Endothelial cell (in vitro differentiated cells): ENCODE measurements around the gene DOCK4. TPM values are rescaled to one million over a fixed set of nuclear protein-coding genes. Genes with fewer than 3 reads are reported as not detected.

Source experiments
- DNase-seq: peaks from one replicate; pipeline ENCODE4 v3.0.0; 2021; ENCODE audit warnings: low spot score
- H3K27ac Mint-ChIP-seq: one replicate; pipeline ENCODE4 v1.8.0; 2021; ENCODE audit warnings: mixed read lengths, inconsistent platforms; ENCODE audit not compliant: unreplicated experiment
- H3K27me3 Mint-ChIP-seq: one replicate; pipeline ENCODE4 v1.8.0; 2021; ENCODE audit warnings: mild to moderate bottlenecking, moderate library complexity, mixed read lengths, inconsistent platforms; ENCODE audit not compliant: unreplicated experiment
- H3K36me3 Mint-ChIP-seq: one replicate; pipeline ENCODE4 v1.8.0; 2021; ENCODE audit warnings: mild to moderate bottlenecking, low read depth, mixed read lengths, inconsistent platforms; ENCODE audit not compliant: unreplicated experiment
- H3K4me1 Mint-ChIP-seq: one replicate; pipeline ENCODE4 v1.8.0; 2021; ENCODE audit warnings: mild to moderate bottlenecking, mixed read lengths, inconsistent platforms; ENCODE audit not compliant: unreplicated experiment
- H3K4me3 Mint-ChIP-seq: one replicate; pipeline ENCODE4 v1.8.0; 2021; ENCODE audit warnings: mild to moderate bottlenecking, mixed read lengths, inconsistent platforms; ENCODE audit not compliant: unreplicated experiment
- H3K9me3 Mint-ChIP-seq: one replicate; pipeline ENCODE4 v1.8.0; 2021; ENCODE audit warnings: mixed read lengths, inconsistent platforms; ENCODE audit not compliant: unreplicated experiment
- total RNA-seq: library from RNA; stranded (reverse); fragmentation: NEBNext Ultra II Directional; extraction: Animal tissue kit (Norgen Biotek cat#: 25700); gene quantifications from one replicate; pipeline ENCODE4 v1.2.1, GENCODE V29; 2021; ENCODE audit not compliant: unreplicated experiment
- TF ChIP-seq, protein P1 (sequence below): fragments of 200-600 bp; sonication (generic); IDR thresholded peaks from one replicate; pipeline ENCODE4 v1.5.0; 2021; ENCODE audit warnings: antibody characterized with exemption; ENCODE audit not compliant: unreplicated experiment

DOCK4 gene
- total RNA-seq, 1 donor from 2014 or later = 99.2 TPM

- DNase-seq = no peak
- no peaks in the 10 kb centered on the region for H3K36me3 Mint-ChIP-seq
- H3K27ac Mint-ChIP-seq = no peak overlapping the region
- H3K4me1 Mint-ChIP-seq = no peaks in the 10 kb centered on the region
- TF ChIP-seq, protein P1, sequence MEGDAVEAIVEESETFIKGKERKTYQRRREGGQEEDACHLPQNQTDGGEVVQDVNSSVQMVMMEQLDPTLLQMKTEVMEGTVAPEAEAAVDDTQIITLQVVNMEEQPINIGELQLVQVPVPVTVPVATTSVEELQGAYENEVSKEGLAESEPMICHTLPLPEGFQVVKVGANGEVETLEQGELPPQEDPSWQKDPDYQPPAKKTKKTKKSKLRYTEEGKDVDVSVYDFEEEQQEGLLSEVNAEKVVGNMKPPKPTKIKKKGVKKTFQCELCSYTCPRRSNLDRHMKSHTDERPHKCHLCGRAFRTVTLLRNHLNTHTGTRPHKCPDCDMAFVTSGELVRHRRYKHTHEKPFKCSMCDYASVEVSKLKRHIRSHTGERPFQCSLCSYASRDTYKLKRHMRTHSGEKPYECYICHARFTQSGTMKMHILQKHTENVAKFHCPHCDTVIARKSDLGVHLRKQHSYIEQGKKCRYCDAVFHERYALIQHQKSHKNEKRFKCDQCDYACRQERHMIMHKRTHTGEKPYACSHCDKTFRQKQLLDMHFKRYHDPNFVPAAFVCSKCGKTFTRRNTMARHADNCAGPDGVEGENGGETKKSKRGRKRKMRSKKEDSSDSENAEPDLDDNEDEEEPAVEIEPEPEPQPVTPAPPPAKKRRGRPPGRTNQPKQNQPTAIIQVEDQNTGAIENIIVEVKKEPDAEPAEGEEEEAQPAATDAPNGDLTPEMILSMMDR = no peak
- no peak overlapping the region for H3K4me3 Mint-ChIP-seq
- no peaks in the 10 kb centered on the region for H3K9me3 Mint-ChIP-seq
- no peaks in the 10 kb centered on the region for H3K27me3 Mint-ChIP-seq
Observed at GRCh38 chr7:112220877-112221434, 14.8 kb upstream of the DOCK4 start.

GRCh38 chr7:112215787-112216186 lies 9.6 kb upstream of the DOCK4 start:
- Mint-ChIP-seq H3K4me1 (no peaks in the 10 kb centered on the region), H3K36me3 (no peaks in the 10 kb centered on the region)

DNA sequence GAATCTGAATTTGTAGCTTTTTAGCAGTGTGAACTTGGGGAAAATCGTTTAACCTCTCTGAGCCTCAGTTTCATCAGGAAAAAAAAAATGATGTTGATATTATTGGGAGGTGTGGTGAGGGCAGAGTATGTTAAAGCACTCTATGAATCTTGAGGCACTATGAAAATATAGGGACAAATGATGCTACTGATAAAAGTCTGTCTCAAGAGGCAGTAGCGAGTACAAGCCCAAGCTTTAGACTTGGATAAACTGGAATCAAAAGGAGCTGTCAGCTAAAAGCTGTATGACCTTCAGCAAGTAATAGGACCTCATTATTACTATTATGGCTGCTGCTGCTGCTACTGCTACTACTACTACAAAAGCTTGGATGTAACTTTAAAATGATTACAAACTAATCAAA lies 8.7 kb upstream of the DOCK4 start:
- no peak for DNase-seq
- no peak overlapping the region for H3K4me3 Mint-ChIP-seq
- H3K4me1 Mint-ChIP-seq = no peaks in the 10 kb centered on the region
- H3K36me3 Mint-ChIP-seq = no peaks in the 10 kb centered on the region
- no peaks in the 10 kb centered on the region for H3K27me3 Mint-ChIP-seq
- no peak overlapping the region for H3K27ac Mint-ChIP-seq
- TF ChIP-seq, protein P1 = no peak
- no peaks in the 10 kb centered on the region for H3K9me3 Mint-ChIP-seq

More at GRCh38 chr7:112215787-112216186, 9.6 kb upstream of the DOCK4 start:
- H3K27ac Mint-ChIP-seq = no peak overlapping the region
- TF ChIP-seq, protein P1 = no peak
- no peak overlapping the region for H3K4me3 Mint-ChIP-seq
- no peak for DNase-seq
- no peaks in the 10 kb centered on the region for H3K27me3 Mint-ChIP-seq
- H3K9me3 Mint-ChIP-seq = no peaks in the 10 kb centered on the region

DNA sequence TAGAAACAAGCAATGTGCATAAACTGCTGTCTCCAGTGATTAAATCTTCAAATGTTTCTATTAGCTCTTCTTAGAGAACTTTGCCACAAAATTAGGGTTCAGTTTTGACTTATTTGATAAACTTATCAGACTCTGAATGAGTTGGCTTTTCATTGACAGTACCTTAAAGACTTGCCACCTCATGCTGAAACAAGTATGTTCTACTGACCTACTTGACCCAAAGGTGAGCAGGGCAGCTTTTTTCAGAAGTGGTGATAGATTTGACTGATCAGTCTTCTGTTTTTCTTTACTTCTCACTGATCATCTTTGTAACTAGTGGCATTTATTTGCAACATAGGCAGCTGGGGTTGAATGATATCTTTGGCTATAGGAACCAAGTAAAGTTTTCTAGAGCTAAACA lies 8.1 kb upstream of the DOCK4 start:
- TF ChIP-seq, protein P1 = no peak
- H3K4me1 Mint-ChIP-seq = no peaks in the 10 kb centered on the region

DNA sequence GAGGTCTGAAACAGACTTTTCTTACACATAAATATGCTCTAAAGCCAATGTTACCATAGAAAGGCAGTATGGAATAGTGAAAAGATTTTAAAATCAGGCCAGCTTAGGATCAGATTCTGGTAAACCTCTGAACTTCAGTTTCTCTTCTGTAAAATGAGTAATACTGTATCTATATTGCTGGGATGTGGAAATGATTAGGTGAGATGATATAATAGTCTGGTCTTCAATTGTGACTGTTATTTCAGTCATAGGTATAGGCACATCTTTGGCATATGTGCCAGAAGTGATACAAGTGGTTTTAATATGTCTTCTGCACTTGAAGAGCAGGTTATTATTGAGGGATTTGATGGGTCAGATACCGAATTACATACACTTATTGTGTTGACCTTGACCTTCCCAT lies 7.5 kb upstream of the DOCK4 start:
- Mint-ChIP-seq H3K4me3 (no peak overlapping the region), H3K4me1 (no peaks in the 10 kb centered on the region), H3K27ac (no peak overlapping the region), H3K9me3 (no peaks in the 10 kb centered on the region), H3K27me3 (no peaks in the 10 kb centered on the region), H3K36me3 (no peaks in the 10 kb centered on the region)
- DNase-seq = no peak
- TF ChIP-seq, protein P1 = no peak

More for the DNA sequence above, 8.1 kb upstream of the DOCK4 start:
- Mint-ChIP-seq H3K4me3 (no peak overlapping the region), H3K36me3 (no peaks in the 10 kb centered on the region), H3K9me3 (no peaks in the 10 kb centered on the region), H3K27ac (no peak overlapping the region), H3K27me3 (no peaks in the 10 kb centered on the region)
- DNase-seq = no peak
